Measurements from ENCODE around the gene TBC1D19. TPM values are rescaled to one million over a fixed set of nuclear protein-coding genes. Genes with fewer than 3 reads are reported as not detected.
A peak's percentile ranks its signal among the peaks of the same experiment; 100 is the strongest.
"Not testable (repeated sequence)": the region's sequence is repeated elsewhere in the genome, so short reads cannot be mapped to it uniquely, and the experiment has no call there.

The TBC1D19 gene
- total RNA-seq, 1 donor from 2014 or later, result 7.1 TPM

DNA sequence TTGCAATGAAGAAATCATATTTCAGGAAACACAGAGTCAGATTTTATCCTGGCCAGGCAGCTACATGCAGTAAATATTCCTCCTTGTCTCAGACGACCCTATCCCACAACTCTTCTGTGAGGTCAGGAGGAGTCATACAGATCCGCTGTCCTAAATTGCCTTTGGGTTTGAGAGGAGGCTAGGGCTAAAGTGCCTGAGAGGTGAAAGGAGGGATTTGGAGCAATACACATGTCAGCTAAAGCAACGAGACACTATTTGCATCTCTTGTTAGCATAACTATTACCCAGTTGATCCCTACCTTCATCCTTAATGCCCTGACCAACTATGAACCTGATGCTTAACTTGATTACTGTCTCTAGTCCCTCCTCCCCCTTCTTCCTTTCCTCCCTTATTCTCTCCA lies 98.6 kb downstream of the TBC1D19 start:
- no peak for DNase-seq (ENCODE audit: low read depth in 2 of 2)

DNA sequence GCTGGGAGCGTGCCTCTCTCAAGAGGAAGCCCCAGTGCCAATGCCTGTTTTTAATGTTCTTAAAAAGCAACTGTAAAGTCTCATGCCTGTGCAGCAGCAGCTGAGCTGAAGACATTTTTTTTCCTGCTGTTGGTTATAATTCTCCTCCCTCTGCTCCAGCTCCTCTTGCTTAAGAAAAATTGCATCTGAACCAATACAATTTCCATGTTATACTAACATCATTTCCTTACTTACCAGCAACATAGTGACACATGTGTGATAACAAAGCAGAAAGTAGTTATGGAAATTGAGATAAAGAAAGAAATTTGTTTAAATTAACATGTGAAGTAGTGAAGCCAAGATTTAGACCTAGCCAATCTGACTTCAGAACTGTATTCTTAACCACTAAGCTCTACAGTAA lies 101.4 kb downstream of the TBC1D19 start:
- DNase-seq (ENCODE audit: low read depth in 2 of 2), result no peak

DNA sequence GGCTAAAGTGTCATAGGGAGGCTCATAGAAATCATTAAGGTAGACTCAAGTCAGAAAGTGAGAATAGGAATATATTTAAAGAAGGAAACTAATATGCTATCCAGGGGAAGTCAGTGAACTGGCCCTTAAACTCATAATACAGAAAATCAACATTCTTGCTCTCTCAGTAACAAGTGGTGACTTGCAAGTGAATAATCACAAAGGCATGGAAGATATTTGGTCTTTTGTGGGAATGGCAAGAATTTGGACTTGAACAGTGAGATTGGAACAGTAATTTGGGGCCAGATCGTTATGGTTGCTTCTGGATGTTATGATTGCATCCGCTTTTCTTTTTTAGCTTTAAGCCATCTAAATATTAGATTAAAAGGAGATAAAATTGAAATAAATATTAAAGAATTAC lies 103.8 kb downstream of the TBC1D19 start:
- no peak for DNase-seq (ENCODE audit: low read depth in 2 of 2)

DNA sequence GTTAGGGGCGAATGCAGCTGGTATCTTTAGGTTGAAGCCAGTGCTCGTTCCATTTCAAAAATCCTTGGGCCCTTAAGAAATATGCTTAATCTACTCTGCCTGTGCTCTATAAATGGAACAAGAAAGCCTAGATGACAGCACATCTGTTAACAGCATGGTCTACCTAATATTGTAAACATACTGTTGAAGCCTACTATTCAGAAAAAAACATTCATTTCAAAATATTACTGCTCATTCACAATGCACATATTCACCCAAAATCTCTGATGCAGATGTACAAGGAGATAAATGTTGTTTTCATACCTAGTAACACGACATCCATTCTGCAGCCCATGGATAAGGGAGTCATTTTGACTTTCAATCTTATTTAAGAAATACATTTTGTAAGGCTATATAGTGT lies 106.6 kb downstream of the TBC1D19 start:
- no peak for DNase-seq (ENCODE audit: low read depth in 2 of 2)

GRCh38 chr4:26692014-26692726 lies 108.3 kb downstream of the TBC1D19 start:
- no peak for DNase-seq (ENCODE audit: low read depth in 2 of 2)

- not testable (repeated sequence) for DNase-seq (ENCODE audit: low read depth in 2 of 2)
These were observed 110.2 kb downstream of the TBC1D19 start for GRCh38 chr4:26694131-26694530.

DNA sequence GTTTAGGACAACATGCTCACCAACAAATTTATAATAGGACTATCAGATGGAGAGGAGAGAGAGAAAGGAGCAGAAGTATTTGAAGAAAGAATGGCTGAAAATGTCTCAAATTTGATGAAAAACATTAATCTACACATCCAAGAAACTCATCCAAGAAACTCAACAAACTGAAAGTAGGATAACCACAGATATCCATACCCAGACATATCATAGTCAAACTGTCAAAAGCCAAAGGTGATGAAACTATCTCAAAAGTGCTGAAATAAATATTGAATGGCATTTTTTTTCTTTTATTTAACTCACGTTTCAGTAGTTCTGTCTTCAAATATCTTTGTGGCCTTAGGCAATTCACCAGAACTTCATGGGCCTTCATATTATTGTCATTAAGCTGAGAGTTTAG lies 116.2 kb downstream of the TBC1D19 start:
- DNase-seq (ENCODE audit: low read depth in 2 of 2), result no peak

GRCh38 chr4:26701095-26701494 lies 117.2 kb downstream of the TBC1D19 start:
- no peak for DNase-seq (ENCODE audit: low read depth in 2 of 2)

- DNase-seq (ENCODE audit: low read depth in 2 of 2), result no peak
These were observed 117.9 kb downstream of the TBC1D19 start for GRCh38 chr4:26701786-26702227.

DNA sequence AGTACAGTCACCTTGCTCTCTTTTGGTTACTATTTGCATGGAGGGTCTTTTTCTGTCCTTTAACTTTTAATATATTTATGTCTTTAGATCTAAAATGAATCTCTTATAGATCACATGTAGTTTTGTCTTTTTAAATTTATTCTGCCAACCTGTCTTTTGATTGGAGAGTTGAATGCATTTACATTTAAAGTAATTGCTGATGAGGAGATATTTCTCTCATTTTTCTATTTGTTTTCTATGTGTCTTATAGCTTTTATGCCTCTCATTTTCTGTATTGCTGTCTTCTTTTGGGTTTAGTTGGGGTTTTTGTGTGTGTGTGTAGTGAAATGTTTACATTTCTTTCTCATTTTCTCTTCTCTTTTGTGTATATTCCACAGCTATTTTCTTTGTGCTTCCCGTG lies 123.5 kb downstream of the TBC1D19 start:
- no peak for DNase-seq (ENCODE audit: low read depth in 2 of 2)

DNA sequence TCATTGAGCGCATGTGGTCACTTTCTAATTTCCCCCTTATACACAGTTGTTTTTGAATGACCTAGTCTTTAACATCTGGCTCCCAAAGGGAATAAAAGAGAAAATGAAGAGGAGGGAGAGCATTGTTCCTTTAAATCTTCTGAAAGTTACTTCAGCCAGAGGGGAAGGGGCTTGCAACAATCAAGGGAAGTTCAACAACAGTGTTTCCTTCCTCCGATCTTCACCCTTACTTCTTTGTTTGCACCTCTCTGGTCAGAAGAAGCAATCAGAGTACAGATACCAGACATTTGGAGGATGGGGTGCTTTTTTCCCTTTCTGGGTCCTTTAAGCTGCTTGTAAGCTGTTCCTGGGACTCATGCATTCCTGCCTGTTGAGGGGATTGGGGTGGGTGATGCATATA lies 125.4 kb downstream of the TBC1D19 start:
- DNase-seq (ENCODE audit: low read depth in 2 of 2), result peak in 1 of 2 donors; percentile 34

GRCh38 chr4:26713563-26714151 lies 129.8 kb downstream of the TBC1D19 start:
- no peak for DNase-seq (ENCODE audit: low read depth in 2 of 2)

GRCh38 chr4:26715636-26716242 lies 131.9 kb downstream of the TBC1D19 start:
- DNase-seq (ENCODE audit: low read depth in 2 of 2), result no peak

- peak in 1 of 2 donors; percentile 29 for DNase-seq (ENCODE audit: low read depth in 2 of 2)
These were observed 133.4 kb downstream of the TBC1D19 start for GRCh38 chr4:26717332-26717731.

GRCh38 chr4:26719954-26720552 lies 136.2 kb downstream of the TBC1D19 start:
- peak; percentile 21 to 40 for DNase-seq (ENCODE audit: low read depth in 2 of 2)

DNA sequence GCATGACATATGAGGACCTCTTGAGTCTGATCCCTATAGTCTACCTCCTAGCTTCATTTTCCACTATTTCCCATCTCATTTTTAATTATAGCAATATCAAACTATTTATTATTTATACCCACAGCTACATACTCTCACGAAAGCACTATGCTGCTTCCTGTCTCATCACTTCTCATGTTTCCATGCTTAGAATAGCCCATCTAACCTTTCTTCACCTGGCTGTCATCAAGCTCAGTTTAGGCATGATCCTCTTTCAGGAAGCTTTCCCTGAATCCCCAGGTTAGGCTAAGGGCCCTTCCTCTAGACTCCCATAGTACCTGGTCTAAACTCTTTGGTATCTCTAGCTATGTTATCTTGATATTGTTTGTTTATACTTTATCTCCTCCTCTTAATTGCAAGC lies 137.8 kb downstream of the TBC1D19 start:
- DNase-seq (ENCODE audit: low read depth in 2 of 2), result no peak

GRCh38 chr4:26723216-26723615 lies 139.3 kb downstream of the TBC1D19 start:
- DNase-seq (ENCODE audit: low read depth in 2 of 2), result no peak

GRCh38 chr4:26724534-26724933 lies 140.7 kb downstream of the TBC1D19 start:
- DNase-seq (ENCODE audit: low read depth in 2 of 2), result no peak

- DNase-seq (ENCODE audit: low read depth in 2 of 2), result no peak
These were observed 142.9 kb downstream of the TBC1D19 start for GRCh38 chr4:26726655-26727387.

DNA sequence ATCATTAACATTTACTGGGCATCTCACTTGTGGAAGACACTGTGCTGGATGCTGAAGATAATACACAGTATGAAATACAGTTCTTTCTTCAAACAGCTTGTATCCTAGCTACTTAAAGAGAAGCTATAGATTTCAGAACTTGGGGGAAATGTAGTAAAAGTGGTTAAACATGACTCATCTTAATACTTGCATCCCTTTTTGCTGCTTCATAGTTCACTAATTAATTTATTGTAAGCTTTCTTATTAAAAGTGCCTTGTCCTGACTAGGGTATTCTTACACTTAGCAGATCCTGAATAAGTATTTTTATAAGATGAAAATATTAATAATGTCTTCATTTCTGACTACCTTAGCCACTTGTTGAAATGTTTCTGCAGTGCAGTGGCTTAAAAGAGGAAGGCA lies 144.0 kb downstream of the TBC1D19 start:
- DNase-seq (ENCODE audit: low read depth in 2 of 2), result no peak

- DNase-seq (ENCODE audit: low read depth in 2 of 2), result no peak
These were observed 145.1 kb downstream of the TBC1D19 start for GRCh38 chr4:26729027-26729426.

GRCh38 chr4:26729547-26729946 lies 145.7 kb downstream of the TBC1D19 start:
- no peak for DNase-seq (ENCODE audit: low read depth in 2 of 2)

All from dermis microvascular lymphatic vessel endothelial cell (primary cell).